Stimulated activated CD4-positive, alpha-beta T cell treated with anti-CD3 and anti-CD28 coated beads, Interleukin-12 subunit alpha, Interleukin-12 subunit beta, amount 100 ng/mL, for 4 hours (primary cell): ENCODE data around the gene IL1F10.

Source experiments
- DNase-seq: peaks from one replicate; pipeline ENCODE4 v3.0.0-alpha.2; 2020

Gene IL1F10

DNA sequence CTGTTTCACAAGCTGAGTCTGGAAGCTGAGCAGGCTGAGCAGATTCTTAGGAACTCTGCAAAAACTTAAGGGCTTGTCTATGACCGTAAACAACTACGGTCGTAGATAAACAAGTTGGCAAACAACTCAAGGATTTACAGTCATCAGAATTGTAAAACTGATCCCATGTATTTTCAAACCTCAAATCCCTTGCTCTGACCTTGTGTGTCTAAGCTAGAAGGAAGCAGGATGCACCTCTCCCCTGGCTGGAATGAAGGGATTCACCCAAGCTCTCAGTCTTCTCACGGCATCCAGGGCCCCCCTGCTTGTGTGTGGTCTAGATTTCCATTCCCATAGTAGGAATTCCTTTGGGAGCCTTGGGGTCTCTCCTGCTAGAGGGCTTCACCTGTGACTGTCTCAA, 47.2 kb downstream of the IL1F10 start:
- DNase-seq: no peak

DNA sequence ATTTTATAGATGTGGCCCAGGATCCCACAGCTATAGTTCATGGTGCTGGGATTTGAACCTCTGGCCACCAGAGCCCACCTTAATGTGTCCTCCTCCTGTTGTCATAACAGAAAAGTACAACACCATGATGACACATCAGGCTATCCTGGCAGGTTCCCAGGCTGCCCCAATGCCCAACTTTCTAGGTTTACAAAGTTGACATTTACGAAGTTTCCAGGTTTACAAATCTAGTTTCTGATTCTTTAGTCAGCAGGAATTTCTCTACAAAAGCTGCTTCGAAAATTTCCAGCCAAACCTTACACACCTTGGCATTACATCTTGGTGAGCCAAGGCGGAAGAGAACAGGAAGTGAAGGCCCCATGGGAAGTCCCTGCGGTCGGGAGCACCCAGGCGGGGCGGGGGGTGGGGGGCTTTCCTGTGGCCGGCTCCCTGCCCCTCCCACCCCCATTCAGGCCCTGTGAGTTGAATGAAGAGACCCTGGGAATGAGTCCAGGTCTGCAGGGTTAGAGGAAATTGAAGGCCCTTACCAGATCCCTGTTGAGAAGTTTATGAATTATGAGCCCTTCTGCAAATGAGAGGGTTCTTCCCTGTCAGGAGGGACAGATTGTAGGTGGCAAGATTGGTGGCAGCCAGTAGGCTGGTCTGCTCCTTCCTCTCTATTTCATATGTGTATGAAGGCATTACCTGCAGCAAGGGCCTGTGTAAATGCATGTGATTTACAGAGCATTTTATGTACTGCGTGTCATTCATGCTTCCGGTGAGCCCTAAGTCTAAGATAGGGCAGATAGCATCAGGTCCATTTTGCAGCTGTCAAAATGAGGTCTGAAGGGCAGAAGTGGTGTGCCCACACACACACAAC, 48.6 kb downstream of the IL1F10 start:
- DNase-seq: no peak

DNA sequence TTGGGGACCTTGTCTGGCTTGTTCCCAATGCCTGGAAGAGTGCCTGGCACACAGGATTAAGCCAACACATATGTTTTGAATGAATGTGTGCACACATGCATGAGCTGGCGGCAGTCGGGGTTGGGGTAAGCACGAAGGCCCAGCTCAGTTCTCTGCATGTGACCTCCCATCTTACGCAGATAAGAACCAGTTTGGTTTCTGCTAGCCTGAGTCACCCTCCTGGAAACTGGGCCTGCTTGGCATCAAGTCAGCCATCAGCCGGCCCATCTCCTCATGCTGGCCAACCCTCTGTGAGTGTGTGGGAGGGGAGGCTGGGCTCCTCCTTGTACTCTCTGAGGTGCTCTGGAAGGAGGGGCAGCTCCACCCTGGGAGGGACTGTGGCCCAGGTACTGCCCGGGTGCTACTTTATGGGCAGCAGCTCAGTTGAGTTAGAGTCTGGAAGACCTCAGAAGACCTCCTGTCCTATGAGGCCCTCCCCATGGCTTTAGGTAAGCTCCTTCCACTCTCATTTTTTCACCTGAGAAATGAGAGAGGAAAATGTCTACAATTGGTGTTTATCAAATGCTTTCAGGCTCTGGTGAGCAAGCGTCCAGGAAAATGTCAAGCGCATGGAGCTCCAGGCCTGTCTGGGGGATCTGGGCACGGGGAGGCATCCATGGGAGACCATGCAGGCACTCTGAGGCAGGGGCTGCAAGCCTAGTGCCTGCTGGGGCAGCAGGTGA, 49.9 kb downstream of the IL1F10 start:
- DNase-seq: no peak

DNA sequence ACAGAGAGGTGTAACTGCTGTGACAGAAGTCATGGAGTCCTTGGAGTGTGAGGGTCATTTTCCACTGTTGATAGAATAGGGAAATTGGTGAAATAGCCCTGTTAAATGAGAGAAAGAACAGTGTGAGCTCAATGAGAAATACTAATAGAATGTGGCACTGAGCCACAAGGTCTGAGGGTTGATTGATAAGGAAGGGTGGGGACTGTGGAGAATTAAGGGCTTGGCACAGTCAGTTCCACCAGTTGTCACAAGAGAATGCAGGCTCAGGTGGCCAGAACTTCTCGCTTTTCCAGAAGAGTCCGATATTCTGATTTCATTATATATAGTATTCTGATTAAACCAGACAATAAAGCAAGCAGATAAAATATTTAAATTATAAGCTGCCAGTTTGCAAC, 50.5 kb downstream of the IL1F10 start:
- DNase-seq: no peak

DNA sequence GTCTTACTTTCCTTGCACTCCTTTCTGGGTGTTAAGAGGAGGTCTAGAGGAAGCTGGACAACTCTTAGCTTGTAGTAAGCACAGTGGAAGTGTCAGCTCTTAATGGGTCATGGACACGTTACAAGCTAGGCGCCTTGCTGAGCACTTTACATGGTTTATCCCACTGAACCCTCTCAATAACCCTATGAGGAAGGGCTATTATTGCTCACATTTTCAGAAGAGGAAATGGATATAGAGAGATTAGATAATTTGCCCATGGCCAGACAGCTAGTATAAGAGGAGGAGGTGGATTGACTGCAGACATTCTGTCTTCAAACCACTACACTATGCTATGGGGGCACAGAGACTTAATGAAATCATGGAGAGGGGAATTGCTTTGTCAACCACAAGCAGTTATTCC, 51.3 kb downstream of the IL1F10 start:
- no peak for DNase-seq

DNA sequence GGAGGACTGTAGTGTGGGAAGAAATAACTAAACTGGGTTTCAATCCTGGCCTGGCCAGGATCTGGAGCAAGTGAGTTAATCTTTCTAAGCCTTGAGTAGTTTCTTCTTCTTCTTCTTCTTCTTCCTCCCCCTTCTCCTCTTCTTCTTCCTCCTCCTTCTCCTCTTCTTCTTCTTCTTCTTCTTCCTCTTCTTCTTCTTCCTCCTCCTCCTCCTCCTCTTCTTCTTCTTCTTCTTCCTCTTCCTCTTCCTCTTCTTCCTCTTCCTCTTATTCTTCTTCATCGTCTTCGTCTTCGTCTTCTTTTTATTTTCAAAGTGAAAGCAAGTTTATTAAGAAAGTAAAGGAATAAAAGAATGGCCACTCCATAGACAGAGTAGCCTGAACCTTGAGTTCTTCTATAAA, 53.1 kb downstream of the IL1F10 start:
- DNase-seq: no peak

DNA sequence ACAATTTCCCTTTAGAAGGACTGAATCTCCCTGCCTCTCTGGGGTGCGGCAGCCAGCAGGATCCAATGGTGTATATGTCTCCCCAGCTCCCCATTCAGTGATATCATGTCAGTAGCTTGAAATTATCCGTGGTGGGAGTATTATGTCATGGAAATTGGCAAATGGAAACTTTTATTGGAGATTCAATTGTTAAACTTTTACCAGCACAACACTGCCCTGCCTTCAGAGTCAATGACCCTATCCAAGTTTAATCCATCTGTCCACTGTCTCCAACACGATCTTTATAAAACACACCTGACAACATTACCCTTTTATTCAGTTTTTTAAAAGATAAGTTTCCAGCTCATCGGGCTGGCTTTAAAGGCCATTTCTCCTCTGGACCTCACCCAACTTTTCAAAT, 54.6 kb downstream of the IL1F10 start:
- no peak for DNase-seq

DNA sequence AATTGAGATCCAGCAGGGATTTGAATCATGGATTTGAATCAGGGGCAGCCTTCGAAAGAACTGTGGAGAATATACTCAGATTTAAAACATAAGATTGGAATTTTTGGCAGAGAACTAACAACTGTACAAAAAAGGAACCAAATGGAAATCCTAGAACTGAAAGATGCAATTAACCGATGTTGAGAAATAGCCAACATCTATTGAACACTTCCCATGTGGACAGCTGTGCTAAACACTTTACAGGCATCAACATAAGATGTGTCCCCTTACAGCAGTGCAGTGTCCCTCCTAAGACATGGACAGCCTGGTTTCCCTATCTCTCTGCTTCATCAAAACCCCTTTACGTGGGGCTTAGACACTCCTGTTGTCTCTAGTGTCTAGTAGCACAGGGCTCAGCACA, 56.0 kb downstream of the IL1F10 start:
- no peak for DNase-seq

DNA sequence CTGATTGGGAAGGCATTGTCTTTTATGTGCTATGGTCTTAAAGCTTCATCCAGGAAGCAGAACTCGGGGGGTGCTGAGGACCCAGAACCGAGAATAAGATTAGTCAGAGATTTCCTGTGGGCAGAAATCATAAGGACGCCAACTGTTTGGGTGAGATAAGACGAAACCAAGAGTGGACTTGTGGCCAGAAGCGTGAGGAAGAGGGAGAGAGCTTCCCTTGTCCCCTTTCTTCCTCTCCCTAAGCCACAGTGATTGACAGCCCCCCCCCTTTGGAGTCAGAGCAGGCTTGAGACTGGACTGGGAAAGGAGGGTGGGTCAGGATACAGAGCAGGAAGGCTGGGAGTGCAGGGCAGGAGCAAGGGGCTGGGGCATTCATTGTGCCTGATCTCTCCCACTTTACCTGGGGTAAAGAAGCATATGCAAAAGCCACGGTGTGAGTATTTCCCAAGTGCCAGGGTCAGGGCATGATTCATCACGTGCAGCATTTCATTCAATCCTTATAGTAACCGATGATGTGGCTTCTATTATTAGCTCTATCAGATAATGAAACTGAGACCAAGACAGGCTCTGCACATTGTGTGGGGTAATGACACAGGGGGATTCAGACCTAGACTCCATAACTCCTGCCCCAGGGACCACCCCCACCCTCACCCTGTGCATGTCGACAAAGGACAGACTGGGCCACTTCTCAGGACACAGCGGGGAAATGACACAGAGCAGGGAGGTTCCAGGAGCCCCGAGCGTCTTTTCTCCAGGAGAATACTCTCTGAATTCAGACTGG, 56.6 kb downstream of the IL1F10 start:
- no peak for DNase-seq
